ENCODE results near the gene MYL12A. TPM values are rescaled to one million over a fixed set of nuclear protein-coding genes. Genes with fewer than 3 reads are reported as not detected.

Gene MYL12A
- total and polyA plus RNA-seq, 4 donors = 158 to 314 (median 179) TPM

DNA sequence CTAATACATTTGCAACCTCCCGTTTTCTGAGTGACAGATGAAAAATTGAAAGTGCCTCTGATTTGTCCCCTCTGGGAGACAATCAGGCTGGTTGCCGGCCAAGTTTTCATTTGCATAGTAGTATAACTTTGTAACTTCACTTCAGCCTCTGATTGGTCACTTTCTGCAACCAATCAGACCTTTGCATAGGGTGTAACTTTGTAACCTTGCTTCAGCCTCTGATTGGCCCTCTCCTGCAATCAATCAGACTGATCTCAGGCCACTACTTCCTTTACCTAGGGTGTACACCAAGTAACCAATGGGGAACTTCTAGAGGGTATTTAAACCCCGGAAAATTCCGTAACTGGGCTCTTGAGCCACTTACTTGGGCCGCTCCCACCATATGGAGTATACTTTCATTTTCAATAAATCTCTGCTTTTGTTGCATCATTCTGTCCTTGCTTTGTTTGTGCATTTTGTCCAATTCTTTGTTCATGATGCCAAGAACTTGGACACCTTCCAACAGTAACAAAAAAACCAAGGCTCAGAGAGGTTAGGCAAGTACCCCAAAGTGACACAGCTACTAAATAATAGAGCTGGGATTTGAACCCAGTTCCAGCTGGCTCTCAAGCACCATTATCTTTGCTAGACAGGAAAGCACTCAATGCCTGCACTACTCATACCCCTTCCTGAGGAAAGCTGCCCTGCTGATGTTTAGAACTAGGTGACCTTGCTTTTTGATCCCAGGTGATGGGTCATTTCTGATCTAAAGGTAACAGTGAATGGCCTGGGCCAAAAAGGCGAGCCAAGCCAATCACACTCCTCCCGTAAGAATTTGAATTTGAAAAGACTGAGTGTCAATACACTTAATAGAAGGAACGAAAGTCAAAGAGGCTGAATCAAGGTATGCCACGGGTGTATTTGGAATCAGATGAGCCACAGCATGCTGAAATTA, 16.9 kb upstream of the MYL12A start:
- DNase-seq (ENCODE audit: low spot score) = no peak
- H3K36me3 ChIP-seq (ENCODE audit: control insufficient read depth in 4 of 4, insufficient read depth in 3 of 4, low read depth in 1 of 4, low read length in 3 of 4) = no peaks in the 10 kb centered on the region
- TF ChIP-seq FOXA1 (IDR thresholded peaks at IDR 0.05) (no peak), EGR1 (IDR thresholded peaks at IDR 0.05; ENCODE audit: low read depth in 2 of 2) (no peak), SP1 (IDR thresholded peaks at IDR 0.05) (peak; percentile 80), JUND (IDR thresholded peaks at IDR 0.05) (peak in 1 of 2 donors; percentile 51), HNF4G (IDR thresholded peaks at IDR 0.05) (no peak), FOXA2 (IDR thresholded peaks at IDR 0.05) (peak; percentile 39), HNF4A (conservative IDR thresholded peaks at IDR 0.05) (peak; percentile 83 to 94), TAF1 (conservative IDR thresholded peaks at IDR 0.05) (peak; percentile 96), RXRA (IDR thresholded peaks at IDR 0.05) (peak; percentile 72 to 82), YY1 (IDR thresholded peaks at IDR 0.05) (peak; percentile 52), GABPA (IDR thresholded peaks at IDR 0.05 in 1 of 2, conservative IDR thresholded peaks at IDR 0.05 in 1 of 2) (peak; percentile 33 to 69)
- TF ChIP-seq, protein P1, sequence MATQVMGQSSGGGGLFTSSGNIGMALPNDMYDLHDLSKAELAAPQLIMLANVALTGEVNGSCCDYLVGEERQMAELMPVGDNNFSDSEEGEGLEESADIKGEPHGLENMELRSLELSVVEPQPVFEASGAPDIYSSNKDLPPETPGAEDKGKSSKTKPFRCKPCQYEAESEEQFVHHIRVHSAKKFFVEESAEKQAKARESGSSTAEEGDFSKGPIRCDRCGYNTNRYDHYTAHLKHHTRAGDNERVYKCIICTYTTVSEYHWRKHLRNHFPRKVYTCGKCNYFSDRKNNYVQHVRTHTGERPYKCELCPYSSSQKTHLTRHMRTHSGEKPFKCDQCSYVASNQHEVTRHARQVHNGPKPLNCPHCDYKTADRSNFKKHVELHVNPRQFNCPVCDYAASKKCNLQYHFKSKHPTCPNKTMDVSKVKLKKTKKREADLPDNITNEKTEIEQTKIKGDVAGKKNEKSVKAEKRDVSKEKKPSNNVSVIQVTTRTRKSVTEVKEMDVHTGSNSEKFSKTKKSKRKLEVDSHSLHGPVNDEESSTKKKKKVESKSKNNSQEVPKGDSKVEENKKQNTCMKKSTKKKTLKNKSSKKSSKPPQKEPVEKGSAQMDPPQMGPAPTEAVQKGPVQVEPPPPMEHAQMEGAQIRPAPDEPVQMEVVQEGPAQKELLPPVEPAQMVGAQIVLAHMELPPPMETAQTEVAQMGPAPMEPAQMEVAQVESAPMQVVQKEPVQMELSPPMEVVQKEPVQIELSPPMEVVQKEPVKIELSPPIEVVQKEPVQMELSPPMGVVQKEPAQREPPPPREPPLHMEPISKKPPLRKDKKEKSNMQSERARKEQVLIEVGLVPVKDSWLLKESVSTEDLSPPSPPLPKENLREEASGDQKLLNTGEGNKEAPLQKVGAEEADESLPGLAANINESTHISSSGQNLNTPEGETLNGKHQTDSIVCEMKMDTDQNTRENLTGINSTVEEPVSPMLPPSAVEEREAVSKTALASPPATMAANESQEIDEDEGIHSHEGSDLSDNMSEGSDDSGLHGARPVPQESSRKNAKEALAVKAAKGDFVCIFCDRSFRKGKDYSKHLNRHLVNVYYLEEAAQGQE (IDR thresholded peaks at IDR 0.05) = peak; percentile 71
- TF ChIP-seq, protein P2, sequence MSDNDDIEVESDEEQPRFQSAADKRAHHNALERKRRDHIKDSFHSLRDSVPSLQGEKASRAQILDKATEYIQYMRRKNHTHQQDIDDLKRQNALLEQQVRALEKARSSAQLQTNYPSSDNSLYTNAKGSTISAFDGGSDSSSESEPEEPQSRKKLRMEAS (IDR thresholded peaks at IDR 0.05) = peak; percentile 37
- TF ChIP-seq, protein P3, sequence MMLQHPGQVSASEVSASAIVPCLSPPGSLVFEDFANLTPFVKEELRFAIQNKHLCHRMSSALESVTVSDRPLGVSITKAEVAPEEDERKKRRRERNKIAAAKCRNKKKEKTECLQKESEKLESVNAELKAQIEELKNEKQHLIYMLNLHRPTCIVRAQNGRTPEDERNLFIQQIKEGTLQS (IDR thresholded peaks at IDR 0.05) = peak; percentile 87
- TF ChIP-seq, protein P4, sequence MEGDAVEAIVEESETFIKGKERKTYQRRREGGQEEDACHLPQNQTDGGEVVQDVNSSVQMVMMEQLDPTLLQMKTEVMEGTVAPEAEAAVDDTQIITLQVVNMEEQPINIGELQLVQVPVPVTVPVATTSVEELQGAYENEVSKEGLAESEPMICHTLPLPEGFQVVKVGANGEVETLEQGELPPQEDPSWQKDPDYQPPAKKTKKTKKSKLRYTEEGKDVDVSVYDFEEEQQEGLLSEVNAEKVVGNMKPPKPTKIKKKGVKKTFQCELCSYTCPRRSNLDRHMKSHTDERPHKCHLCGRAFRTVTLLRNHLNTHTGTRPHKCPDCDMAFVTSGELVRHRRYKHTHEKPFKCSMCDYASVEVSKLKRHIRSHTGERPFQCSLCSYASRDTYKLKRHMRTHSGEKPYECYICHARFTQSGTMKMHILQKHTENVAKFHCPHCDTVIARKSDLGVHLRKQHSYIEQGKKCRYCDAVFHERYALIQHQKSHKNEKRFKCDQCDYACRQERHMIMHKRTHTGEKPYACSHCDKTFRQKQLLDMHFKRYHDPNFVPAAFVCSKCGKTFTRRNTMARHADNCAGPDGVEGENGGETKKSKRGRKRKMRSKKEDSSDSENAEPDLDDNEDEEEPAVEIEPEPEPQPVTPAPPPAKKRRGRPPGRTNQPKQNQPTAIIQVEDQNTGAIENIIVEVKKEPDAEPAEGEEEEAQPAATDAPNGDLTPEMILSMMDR (IDR thresholded peaks at IDR 0.05; ENCODE audit: low read depth, low read length, missing input control) = no peak
- peak overlapping the region in 1 of 2 donors; percentile 58 for H3K9ac ChIP-seq (ENCODE audit: low read depth in 1 of 2, low read length in 2 of 2)
- peak overlapping the region; percentile 78 to 82 for H3K27ac ChIP-seq (ENCODE audit: low read depth in 1 of 2, low read length in 2 of 2)
- H3K9me3 ChIP-seq (ENCODE audit: control insufficient read depth in 4 of 4, low read length in 3 of 4) = no peaks in the 10 kb centered on the region
- no peaks in the 10 kb centered on the region for H3K27me3 ChIP-seq (ENCODE audit: control insufficient read depth in 4 of 4, insufficient read depth in 4 of 4, low read length in 3 of 4)
- peak overlapping the region in 2 of 3 donors; percentile 22 to 48 for H3K4me3 ChIP-seq (ENCODE audit: low read depth in 1 of 3, low read length in 3 of 3)
- 31% methylated on average over 9 of the region's 9 CpGs for WGBS
- peaks cover 7 to 41% (median 20%) of the 10 kb centered on the region in 4 donors for H3K4me1 ChIP-seq (ENCODE audit: control insufficient read depth in 4 of 4, insufficient read depth in 4 of 4, low read length in 3 of 4)

DNA sequence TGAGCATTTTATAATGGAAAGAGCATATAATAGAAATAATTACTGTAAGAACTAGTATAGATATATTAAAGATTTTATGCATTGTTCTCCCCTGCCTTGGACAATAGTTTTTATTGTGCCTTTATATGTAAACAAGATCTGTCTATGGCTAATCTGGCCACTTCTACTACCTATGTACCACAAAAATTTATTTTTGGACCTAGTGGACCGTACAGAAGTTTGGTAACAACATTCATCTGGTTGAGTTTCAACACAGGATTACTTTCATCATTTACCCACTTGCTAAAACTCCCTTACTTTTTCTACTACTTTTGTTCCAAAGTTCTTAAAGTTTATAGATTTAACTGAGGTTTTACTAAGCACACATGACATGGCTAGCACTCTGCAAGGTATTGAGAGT, 14.6 kb upstream of the MYL12A start:
- DNase-seq (ENCODE audit: low spot score) = no peak
- peaks cover 7 to 41% (median 20%) of the 10 kb centered on the region in 4 donors for H3K4me1 ChIP-seq (ENCODE audit: control insufficient read depth in 4 of 4, insufficient read depth in 4 of 4, low read length in 3 of 4)
- no peak overlapping the region for H3K4me3 ChIP-seq (ENCODE audit: low read depth in 1 of 3, low read length in 3 of 3)
- H3K36me3 ChIP-seq (ENCODE audit: control insufficient read depth in 4 of 4, insufficient read depth in 3 of 4, low read depth in 1 of 4, low read length in 3 of 4) = no peaks in the 10 kb centered on the region
- peak in 1 of 2 donors; percentile 46 for TF ChIP-seq HNF4A (conservative IDR thresholded peaks at IDR 0.05)
- peak; percentile 10 for TF ChIP-seq FOXA2 (IDR thresholded peaks at IDR 0.05)
- TF ChIP-seq, protein P1 (IDR thresholded peaks at IDR 0.05) = no peak
- TF ChIP-seq JUND (IDR thresholded peaks at IDR 0.05) = no peak
- TF ChIP-seq, protein P2 (IDR thresholded peaks at IDR 0.05) = no peak
- TF ChIP-seq HNF4G (IDR thresholded peaks at IDR 0.05) = no peak
- TF ChIP-seq YY1 (IDR thresholded peaks at IDR 0.05) = no peak
- no peak for TF ChIP-seq NR2F2 (IDR thresholded peaks at IDR 0.05)
- TF ChIP-seq EGR1 (IDR thresholded peaks at IDR 0.05; ENCODE audit: low read depth in 2 of 2) = no peak
- H3K27ac ChIP-seq (ENCODE audit: low read depth in 1 of 2, low read length in 2 of 2) = peak overlapping the region; percentile 85 to 86
- peak overlapping the region in 1 of 2 donors; percentile 32 for H3K9ac ChIP-seq (ENCODE audit: low read depth in 1 of 2, low read length in 2 of 2)
- WGBS = 29% methylated on average over 1 of the region's 1 CpG
- no peaks in the 10 kb centered on the region for H3K27me3 ChIP-seq (ENCODE audit: control insufficient read depth in 4 of 4, insufficient read depth in 4 of 4, low read length in 3 of 4)
- no peaks in the 10 kb centered on the region for H3K9me3 ChIP-seq (ENCODE audit: control insufficient read depth in 4 of 4, low read length in 3 of 4)

All from liver (tissue), 9 donors.